HepG2 (cell line): ENCODE results near the gene HIC1. TPM values are rescaled to one million over a fixed set of nuclear protein-coding genes. Genes with fewer than 3 reads are reported as not detected.

ENCODE experiments used
- ATAC-seq: fragments of 200-7000 bp; cut with Tn5 transposase; 3 replicates; pipeline ENCODE4 v1.9.1; 2020; ENCODE audit warnings: mild to moderate bottlenecking, moderate library complexity
- BruUV-seq: library from RNA; stranded (reverse); fragments of 400-500 nt; replicated peaks from 2 replicates; lab custom pipeline; 2021; lab: Mats Ljungman, UMichigan
- CTCF ChIA-PET: fragments of 300-600 bp; formaldehyde crosslinking; extraction: SDS; loops from one replicate; lab custom pipeline; 2021; ENCODE audit warnings: low total read pairs, inconsistent platforms, low intra/inter-chr PET ratio; lab: Yijun Ruan, JAX
- POLR2A ChIA-PET: fragments of 350-600 bp; sonication (Branson Sonifier 250); formaldehyde crosslinking; loops from one replicate; lab custom pipeline; 2020; ENCODE audit warnings: antibody characterized with exemption, inconsistent platforms; lab: Yijun Ruan, JAX
- DNase-seq: peaks from one replicate; pipeline ENCODE4 v3.0.0-alpha.2; 2015; ENCODE audit warnings: low spot score
- FAIRE-seq: peaks from 3 replicates; lab custom pipeline; 2011; peaks lifted over from hg19 to GRCh38; lab: Jason Lieb, UNC
- H2AFZ ChIP-seq: one replicate; pipeline ENCODE4 v1.6.1; 2011; ENCODE audit warnings: low read length, inconsistent platforms
- H3K27ac ChIP-seq: fragments of 300-600 bp; 3 replicates; pipeline ENCODE4 v1.8.0; 2011; ENCODE audit warnings: mixed run types, mild to moderate bottlenecking, mixed read lengths, low read length, inconsistent platforms; ENCODE audit not compliant: insufficient read depth; ENCODE audit errors: extremely low read length
- H3K27me3 ChIP-seq, 2 experiments: fragments of 200-600 bp in 1 of 2; 2 replicates in 1 of 2; 3 replicates in 1 of 2; pipeline versions ENCODE4 v1.6.0 to v1.8.0; 2011; ENCODE audit warnings: low read length in 2 of 2, mild to moderate bottlenecking in 2 of 2, moderate library complexity in 2 of 2, inconsistent platforms in 1 of 2; ENCODE audit not compliant: insufficient read depth in 2 of 2, control insufficient read depth in 1 of 2
- H3K36me3 ChIP-seq, 2 experiments: fragments of 200-600 bp in 1 of 2; replicated peaks in 1 of 2; 2 replicates in 1 of 2; 3 replicates in 1 of 2; pipeline versions ENCODE4 v1.5.1 to v1.8.0; 2011; ENCODE audit warnings: low read length in 2 of 2, inconsistent platforms in 1 of 2; ENCODE audit not compliant: insufficient read depth in 2 of 2, control insufficient read depth in 1 of 2
- H3K4me1 ChIP-seq: 2 replicates; pipeline ENCODE4 v1.5.1; 2012; ENCODE audit warnings: low read length, inconsistent platforms; ENCODE audit not compliant: insufficient read depth
- H3K4me2 ChIP-seq: 2 replicates; pipeline ENCODE4 v1.6.0; 2011; ENCODE audit warnings: low read depth, low read length, inconsistent platforms
- H3K4me3 ChIP-seq, 3 experiments: fragments of 200-600 bp in 1 of 3; sonication (generic), shearing (Covaris generic) in 1 of 3; replicated peaks in 1 of 3; 2 replicates each; pipeline ENCODE4 v1.5.1; 2011 to 2016; ENCODE audit warnings: low read length in 3 of 3, inconsistent platforms in 2 of 3, low read depth in 2 of 3, mild to moderate bottlenecking in 2 of 3, control low read depth in 1 of 3, mixed read lengths in 1 of 3; ENCODE audit not compliant: insufficient read depth in 1 of 3
- H3K79me2 ChIP-seq: one replicate; pipeline ENCODE4 v1.6.1; 2011; ENCODE audit warnings: low read length, inconsistent platforms; ENCODE audit not compliant: insufficient read depth
- H3K9ac ChIP-seq: 2 replicates; pipeline ENCODE4 v1.6.0; 2011; ENCODE audit warnings: mild to moderate bottlenecking, low read depth, low read length, inconsistent platforms; ENCODE audit not compliant: insufficient read depth
- H3K9me3 ChIP-seq: 2 replicates; pipeline ENCODE4 v1.5.1; 2012; ENCODE audit warnings: mild to moderate bottlenecking, low read length
- H4K20me1 ChIP-seq: 2 replicates; pipeline ENCODE4 v1.6.0; 2011; ENCODE audit warnings: inconsistent platforms, mild to moderate bottlenecking, low read length, moderate library complexity; ENCODE audit not compliant: insufficient read depth
- CHCHD3 ChIP-seq: sonication (generic); formaldehyde crosslinking; IDR thresholded peaks from 2 replicates; pipeline ENCODE4 v1.8.0; 2022; ENCODE audit warnings: mild to moderate bottlenecking, missing genetic modification reagents, moderate library complexity
- HOXA9 ChIP-seq: sonication (generic); formaldehyde crosslinking; IDR thresholded peaks from 2 replicates; pipeline ENCODE4 v1.8.1; 2022; ENCODE audit warnings: missing genetic modification reagents, mild to moderate bottlenecking, moderate library complexity, borderline replicate concordance
- RFX1 ChIP-seq: fragments of 450-650 bp; IDR thresholded peaks from 2 replicates; pipeline ENCODE4 v1.6.1; 2017
- ZSCAN12 ChIP-seq: sonication (generic); formaldehyde crosslinking; IDR thresholded peaks from 2 replicates; pipeline ENCODE4 v1.9.0; 2021; ENCODE audit warnings: mild to moderate bottlenecking, missing genetic modification reagents
- WGBS: methylation state at CpG from one replicate; pipeline ENCODE4 v1.1.6; 2017; ENCODE audit warnings: low lambda C conversion rate; 5-methylcytosine and 5-hydroxymethylcytosine counted together
- in situ Hi-C: cut with HindIII; loops from 2 replicates; pipeline ENCODE4 v1.10.0; 2017; ENCODE audit warnings: low pct_unique_long_range_greater_than_20kb; ENCODE audit not compliant: extremely low pct_ligation_motif_present
- intact Hi-C: fragments of 100-400 bp; cut with micrococcal nuclease; formaldehyde crosslinking; loops from one replicate; pipeline ENCODE4 v1.10.0; 2022; ENCODE audit not compliant: unreplicated experiment
- polyA plus RNA-seq, 8 experiments: library from polyadenylated mRNA; depleted of rRNA in 3 of 8; stranded (reverse) in 7 of 8; unstranded in 1 of 8; fragments of >200 nt; fragmentation: Illumina TruSeq in 4 of 8; extraction: Trizol in 4 of 8; gene quantifications; 2 replicates each; pipeline versions ENCODE4 v1.2.1 to v1.2.3, GENCODE V29; 2011 to 2016; ENCODE audit warnings: low read depth in 4 of 8, missing spikeins in 1 of 8, mixed read lengths in 1 of 8; ENCODE audit not compliant: insufficient read depth in 1 of 8
- total RNA-seq, 5 experiments: library from RNA; depleted of rRNA; stranded (reverse); fragments of >200 nt; fragmentation: Illumina TruSeq; extraction: Trizol; gene quantifications; 2 replicates each; pipeline ENCODE4 v1.2.3, GENCODE V29; 2016; ENCODE audit warnings: low read depth in 1 of 5
- TF ChIP-seq, protein P1 (sequence below): IDR thresholded peaks from 2 replicates; pipeline ENCODE4 v1.6.1; 2012; ENCODE audit warnings: low read length, improper control_type of control experiment
- TF ChIP-seq, protein P2 (sequence below): sonication (generic); formaldehyde crosslinking; IDR thresholded peaks from 2 replicates; pipeline ENCODE4 v1.4.0; 2020; ENCODE audit warnings: low read depth, missing genetic modification reagents
- TF ChIP-seq, protein P3 (sequence below): sonication (generic); formaldehyde crosslinking; IDR thresholded peaks from 2 replicates; pipeline ENCODE4 v1.5.1; 2020; ENCODE audit warnings: missing genetic modification reagents, mild to moderate bottlenecking, borderline replicate concordance

The HIC1 gene
- total and polyA plus RNA-seq, 2 of the 13 experiments (the other 11 are each of a cell fraction or from before 2014, with no cell fraction given), result 0.04 to 0.31 TPM

DNA sequence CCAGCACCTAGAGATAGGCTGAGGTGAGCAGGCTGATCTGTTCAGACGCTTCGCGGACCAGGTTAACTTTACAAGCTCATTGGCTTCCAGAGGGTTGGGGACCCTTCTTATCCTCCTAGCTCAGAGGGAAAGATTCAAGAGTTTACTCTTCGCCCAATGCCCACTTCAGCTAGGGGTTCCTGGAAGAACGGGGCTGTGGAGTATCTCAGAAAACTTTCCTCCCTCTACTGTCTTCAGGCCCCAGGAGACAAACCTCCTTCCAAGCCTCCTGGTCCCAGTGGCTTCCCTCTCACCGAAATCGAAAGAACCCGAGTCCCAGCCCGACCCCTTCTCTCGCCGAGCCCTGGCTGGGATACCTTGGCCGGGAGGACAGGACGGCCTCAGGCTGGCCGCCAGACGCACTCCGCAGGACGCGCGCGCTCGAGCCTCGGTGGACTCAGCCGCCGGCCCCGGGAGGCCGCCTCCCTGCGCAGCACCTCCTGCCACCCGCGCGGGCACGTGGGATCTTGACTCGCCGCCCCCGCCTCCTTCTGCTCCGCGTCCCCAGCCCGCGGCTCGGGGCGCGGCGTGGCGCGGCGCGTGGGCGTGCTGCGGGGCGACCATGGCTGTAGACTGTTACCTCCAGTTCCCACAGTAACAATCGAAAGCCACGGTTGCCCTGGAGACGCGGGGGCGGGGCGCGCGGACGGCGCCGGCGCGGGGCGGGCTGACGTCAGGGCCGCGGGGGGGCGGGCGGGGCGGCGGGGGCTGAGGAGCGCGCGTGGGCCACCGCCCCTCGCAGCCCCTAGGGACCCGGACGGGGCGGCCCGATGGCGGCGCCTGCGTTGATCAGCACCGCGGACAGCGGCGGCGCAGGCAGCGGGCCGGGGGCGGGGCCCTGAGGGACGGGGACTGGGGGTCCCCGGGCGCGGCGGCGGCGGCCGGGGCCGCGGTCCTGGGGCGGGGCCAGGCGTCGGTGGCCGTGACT is 5.3 kb upstream of the HIC1 start:
- intact Hi-C loops, result no loop called here
- CTCF ChIA-PET, result no interaction called here
- no peak for FAIRE-seq
- TF ChIP-seq ZSCAN12 (no peak), CHCHD3 (CRISPR knock-in tag) (peak; percentile 41; the same call in 1 of the 2 replicates), RFX1 (peak; percentile 71; the same call in 1 of the 2 replicates), HOXA9 (CRISPR knock-in tag) (peak; percentile 21; the same call in 1 of the 2 replicates)
- TF ChIP-seq, protein P1, sequence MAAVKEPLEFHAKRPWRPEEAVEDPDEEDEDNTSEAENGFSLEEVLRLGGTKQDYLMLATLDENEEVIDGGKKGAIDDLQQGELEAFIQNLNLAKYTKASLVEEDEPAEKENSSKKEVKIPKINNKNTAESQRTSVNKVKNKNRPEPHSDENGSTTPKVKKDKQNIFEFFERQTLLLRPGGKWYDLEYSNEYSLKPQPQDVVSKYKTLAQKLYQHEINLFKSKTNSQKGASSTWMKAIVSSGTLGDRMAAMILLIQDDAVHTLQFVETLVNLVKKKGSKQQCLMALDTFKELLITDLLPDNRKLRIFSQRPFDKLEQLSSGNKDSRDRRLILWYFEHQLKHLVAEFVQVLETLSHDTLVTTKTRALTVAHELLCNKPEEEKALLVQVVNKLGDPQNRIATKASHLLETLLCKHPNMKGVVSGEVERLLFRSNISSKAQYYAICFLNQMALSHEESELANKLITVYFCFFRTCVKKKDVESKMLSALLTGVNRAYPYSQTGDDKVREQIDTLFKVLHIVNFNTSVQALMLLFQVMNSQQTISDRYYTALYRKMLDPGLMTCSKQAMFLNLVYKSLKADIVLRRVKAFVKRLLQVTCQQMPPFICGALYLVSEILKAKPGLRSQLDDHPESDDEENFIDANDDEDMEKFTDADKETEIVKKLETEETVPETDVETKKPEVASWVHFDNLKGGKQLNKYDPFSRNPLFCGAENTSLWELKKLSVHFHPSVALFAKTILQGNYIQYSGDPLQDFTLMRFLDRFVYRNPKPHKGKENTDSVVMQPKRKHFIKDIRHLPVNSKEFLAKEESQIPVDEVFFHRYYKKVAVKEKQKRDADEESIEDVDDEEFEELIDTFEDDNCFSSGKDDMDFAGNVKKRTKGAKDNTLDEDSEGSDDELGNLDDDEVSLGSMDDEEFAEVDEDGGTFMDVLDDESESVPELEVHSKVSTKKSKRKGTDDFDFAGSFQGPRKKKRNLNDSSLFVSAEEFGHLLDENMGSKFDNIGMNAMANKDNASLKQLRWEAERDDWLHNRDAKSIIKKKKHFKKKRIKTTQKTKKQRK, result no peak
- TF ChIP-seq, protein P2, sequence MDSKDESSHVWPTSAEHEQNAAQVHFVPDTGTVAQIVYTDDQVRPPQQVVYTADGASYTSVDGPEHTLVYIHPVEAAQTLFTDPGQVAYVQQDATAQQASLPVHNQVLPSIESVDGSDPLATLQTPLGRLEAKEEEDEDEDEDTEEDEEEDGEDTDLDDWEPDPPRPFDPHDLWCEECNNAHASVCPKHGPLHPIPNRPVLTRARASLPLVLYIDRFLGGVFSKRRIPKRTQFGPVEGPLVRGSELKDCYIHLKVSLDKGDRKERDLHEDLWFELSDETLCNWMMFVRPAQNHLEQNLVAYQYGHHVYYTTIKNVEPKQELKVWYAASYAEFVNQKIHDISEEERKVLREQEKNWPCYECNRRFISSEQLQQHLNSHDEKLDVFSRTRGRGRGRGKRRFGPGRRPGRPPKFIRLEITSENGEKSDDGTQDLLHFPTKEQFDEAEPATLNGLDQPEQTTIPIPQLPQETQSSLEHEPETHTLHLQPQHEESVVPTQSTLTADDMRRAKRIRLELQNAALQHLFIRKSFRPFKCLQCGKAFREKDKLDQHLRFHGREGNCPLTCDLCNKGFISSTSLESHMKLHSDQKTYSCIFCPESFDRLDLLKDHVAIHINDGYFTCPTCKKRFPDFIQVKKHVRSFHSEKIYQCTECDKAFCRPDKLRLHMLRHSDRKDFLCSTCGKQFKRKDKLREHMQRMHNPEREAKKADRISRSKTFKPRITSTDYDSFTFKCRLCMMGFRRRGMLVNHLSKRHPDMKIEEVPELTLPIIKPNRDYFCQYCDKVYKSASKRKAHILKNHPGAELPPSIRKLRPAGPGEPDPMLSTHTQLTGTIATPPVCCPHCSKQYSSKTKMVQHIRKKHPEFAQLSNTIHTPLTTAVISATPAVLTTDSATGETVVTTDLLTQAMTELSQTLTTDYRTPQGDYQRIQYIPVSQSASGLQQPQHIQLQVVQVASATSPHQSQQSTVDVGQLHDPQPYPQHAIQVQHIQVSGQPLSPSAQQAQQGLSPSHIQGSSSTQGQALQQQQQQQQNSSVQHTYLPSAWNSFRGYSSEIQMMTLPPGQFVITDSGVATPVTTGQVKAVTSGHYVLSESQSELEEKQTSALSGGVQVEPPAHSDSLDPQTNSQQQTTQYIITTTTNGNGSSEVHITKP (CRISPR knock-in tag), result no peak
- TF ChIP-seq, protein P3, sequence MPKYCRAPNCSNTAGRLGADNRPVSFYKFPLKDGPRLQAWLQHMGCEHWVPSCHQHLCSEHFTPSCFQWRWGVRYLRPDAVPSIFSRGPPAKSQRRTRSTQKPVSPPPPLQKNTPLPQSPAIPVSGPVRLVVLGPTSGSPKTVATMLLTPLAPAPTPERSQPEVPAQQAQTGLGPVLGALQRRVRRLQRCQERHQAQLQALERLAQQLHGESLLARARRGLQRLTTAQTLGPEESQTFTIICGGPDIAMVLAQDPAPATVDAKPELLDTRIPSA (CRISPR knock-in tag), result no peak

More for the DNA sequence above, 5.3 kb upstream of the HIC1 start:
- DNase-seq (no peak), ATAC-seq (peak; percentile 13)
- in situ Hi-C loops, result loop anchor here (25.0 kb wide), 1 partner anchor 337 kb away; the partner anchor contains the start of genes TLCD2 and WDR81
- POLR2A ChIA-PET, result no interaction called here
- H3K79me2 ChIP-seq, result no peaks in the 10 kb centered on the region
- H3K36me3 ChIP-seq, result no peaks in the 10 kb centered on the region
- H3K27me3 ChIP-seq, result peaks cover 4 to 27% of the 10 kb centered on the region in 2 experiments; a peak in 4 of 5 replicates
- peak overlapping the region; percentile 66 for H3K9ac ChIP-seq
- peak overlapping the region; percentile 91 for H3K4me2 ChIP-seq
- BruUV-seq, result no TSS peak
- peak overlapping the region; percentile 63 to 82 (median 70) for H3K4me3 ChIP-seq
- peaks cover 35% of the 10 kb centered on the region for H3K4me1 ChIP-seq
- H3K27ac ChIP-seq, result no peak overlapping the region
- WGBS, result 3% methylated on average over 14 of the region's 104 CpGs
- H3K9me3 ChIP-seq, result no peaks in the 10 kb centered on the region
- peaks cover 17% of the 10 kb centered on the region; the same call in 1 of the 2 replicates for H4K20me1 ChIP-seq
- H2AFZ ChIP-seq, result no peak overlapping the region
